HG03571 (cell line): ENCODE results near the gene OR52J3.

Experiments used
- ATAC-seq: cut with Tn5 transposase; IDR thresholded peaks from one replicate; pipeline ENCODE4 v1.9.1; 2021; ENCODE audit not compliant: unreplicated experiment

The OR52J3 gene

GRCh38 chr11:5092821-5093585, 46.7 kb downstream of the OR52J3 start:
- ATAC-seq: no peak

GRCh38 chr11:5096011-5096410, 49.7 kb downstream of the OR52J3 start:
- no peak for ATAC-seq
